Measurements from ENCODE around the gene PTPRN2.
"Not testable (repeated sequence)": the region's sequence is repeated elsewhere in the genome, so short reads cannot be mapped to it uniquely, and the experiment has no call there.

DNA sequence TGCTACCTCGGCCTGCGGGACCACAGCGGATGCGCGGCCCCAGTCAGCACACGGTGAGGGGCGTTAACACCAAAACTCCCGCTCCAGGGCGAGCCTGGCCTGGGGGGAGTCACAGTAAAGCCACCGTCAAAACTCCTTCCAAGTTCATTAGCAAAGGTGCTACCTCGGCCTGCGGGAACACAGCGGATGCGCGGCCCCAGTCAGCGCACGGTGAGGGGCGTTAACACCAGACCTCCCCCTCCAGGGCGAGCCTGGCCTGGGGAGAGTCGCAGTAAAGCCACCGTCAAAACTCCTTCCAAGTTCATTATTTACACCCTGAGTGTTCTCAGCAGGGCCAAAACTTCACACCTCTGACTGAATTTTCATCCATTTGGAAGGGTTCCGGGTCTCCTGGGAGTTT, 130.0 kb downstream of the PTPRN2 start:
- TF ChIP-seq CTCF (IDR thresholded peaks at IDR 0.05; ENCODE audit: extremely low read depth in 1 of 2, insufficient read depth in 1 of 2, low read depth in 1 of 2, low read length in 2 of 2); POLR2A (IDR thresholded peaks at IDR 0.05; ENCODE audit: low read depth, low read length); POLR2AphosphoS5 (IDR thresholded peaks at IDR 0.05; ENCODE audit: insufficient read depth, low read depth, low read length); EZH2 (IDR thresholded peaks at IDR 0.05; ENCODE audit: borderline replicate concordance, low read depth, low read length, severe bottlenecking): not testable (repeated sequence)

All from endothelial cell of umbilical vein (primary cell).